Measurements from ENCODE around the gene CAD.

The CAD gene

GRCh38 chr2:27284996-27285395, 67.8 kb downstream of the CAD start:
- no peak for DNase-seq

GRCh38 chr2:27285481-27285880, 68.3 kb downstream of the CAD start:
- no peak for DNase-seq

GRCh38 chr2:27288610-27289009, 71.4 kb downstream of the CAD start:
- DNase-seq = no peak

- DNase-seq = no peak
These were observed 73.4 kb downstream of the CAD start for GRCh38 chr2:27290549-27290948.

- no peak for DNase-seq
These were observed 74.7 kb downstream of the CAD start for GRCh38 chr2:27291865-27292264.

Measured in NCI-H345 (cell line).